Choroid plexus epithelial cell (primary cell): ENCODE data around the gene HDAC3.

Experiments used
- DNase-seq: peaks from one replicate; pipeline ENCODE4 v3.0.0-alpha.2; 2010; ENCODE audit warnings: low read depth
- H3K4me3 ChIP-seq: 2 replicates; pipeline ENCODE4 v1.5.1; 2011; ENCODE audit warnings: low read depth, mild to moderate bottlenecking, control low read depth, low read length, moderate library complexity
- TF ChIP-seq, protein P1 (sequence below): conservative IDR thresholded peaks from 2 replicates; pipeline ENCODE4 v1.5.1; 2011; ENCODE audit warnings: low read depth, mild to moderate bottlenecking, control low read depth, inconsistent platforms, low read length, moderate library complexity

HDAC3 gene

DNA sequence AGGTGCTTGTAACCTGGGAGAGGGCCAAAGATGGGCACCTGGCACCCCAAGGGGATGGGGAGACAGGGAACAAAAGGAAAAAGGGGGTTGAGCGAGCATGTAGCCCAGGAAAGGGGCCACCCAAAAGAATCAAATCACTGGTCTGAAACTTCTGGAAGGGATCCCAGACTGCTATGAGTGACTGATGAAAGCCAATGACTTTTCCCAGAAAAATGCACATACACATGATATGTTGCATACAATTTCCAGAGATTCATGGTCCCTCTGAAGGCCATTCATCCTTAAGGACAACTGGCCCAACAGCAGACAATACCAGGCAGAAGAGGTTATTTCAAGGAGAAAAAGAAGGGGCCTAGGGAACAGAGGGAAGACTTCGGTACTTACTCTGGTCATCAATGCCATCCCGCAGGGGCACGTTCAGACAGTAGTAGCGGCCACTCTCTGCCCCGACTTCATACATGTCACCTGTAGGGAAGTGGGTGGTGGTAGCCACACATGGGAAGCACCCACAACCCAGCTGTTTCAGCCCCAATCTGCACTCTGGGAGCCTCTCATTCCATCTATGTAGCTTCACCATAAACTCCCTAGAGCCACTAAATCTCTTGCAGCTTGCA lies 8.4 kb downstream of the HDAC3 start:
- no peak for DNase-seq
- no peak overlapping the region for H3K4me3 ChIP-seq
- TF ChIP-seq, protein P1, sequence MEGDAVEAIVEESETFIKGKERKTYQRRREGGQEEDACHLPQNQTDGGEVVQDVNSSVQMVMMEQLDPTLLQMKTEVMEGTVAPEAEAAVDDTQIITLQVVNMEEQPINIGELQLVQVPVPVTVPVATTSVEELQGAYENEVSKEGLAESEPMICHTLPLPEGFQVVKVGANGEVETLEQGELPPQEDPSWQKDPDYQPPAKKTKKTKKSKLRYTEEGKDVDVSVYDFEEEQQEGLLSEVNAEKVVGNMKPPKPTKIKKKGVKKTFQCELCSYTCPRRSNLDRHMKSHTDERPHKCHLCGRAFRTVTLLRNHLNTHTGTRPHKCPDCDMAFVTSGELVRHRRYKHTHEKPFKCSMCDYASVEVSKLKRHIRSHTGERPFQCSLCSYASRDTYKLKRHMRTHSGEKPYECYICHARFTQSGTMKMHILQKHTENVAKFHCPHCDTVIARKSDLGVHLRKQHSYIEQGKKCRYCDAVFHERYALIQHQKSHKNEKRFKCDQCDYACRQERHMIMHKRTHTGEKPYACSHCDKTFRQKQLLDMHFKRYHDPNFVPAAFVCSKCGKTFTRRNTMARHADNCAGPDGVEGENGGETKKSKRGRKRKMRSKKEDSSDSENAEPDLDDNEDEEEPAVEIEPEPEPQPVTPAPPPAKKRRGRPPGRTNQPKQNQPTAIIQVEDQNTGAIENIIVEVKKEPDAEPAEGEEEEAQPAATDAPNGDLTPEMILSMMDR, result no peak

GRCh38 chr5:141623611-141624010 lies 13.0 kb downstream of the HDAC3 start:
- H3K4me3 ChIP-seq, result no peak overlapping the region
- no peak for DNase-seq
- TF ChIP-seq, protein P1, result no peak

GRCh38 chr5:141623186-141623585 lies 13.5 kb downstream of the HDAC3 start:
- no peak overlapping the region for H3K4me3 ChIP-seq
- TF ChIP-seq, protein P1, result no peak
- peak; percentile 65 for DNase-seq

DNA sequence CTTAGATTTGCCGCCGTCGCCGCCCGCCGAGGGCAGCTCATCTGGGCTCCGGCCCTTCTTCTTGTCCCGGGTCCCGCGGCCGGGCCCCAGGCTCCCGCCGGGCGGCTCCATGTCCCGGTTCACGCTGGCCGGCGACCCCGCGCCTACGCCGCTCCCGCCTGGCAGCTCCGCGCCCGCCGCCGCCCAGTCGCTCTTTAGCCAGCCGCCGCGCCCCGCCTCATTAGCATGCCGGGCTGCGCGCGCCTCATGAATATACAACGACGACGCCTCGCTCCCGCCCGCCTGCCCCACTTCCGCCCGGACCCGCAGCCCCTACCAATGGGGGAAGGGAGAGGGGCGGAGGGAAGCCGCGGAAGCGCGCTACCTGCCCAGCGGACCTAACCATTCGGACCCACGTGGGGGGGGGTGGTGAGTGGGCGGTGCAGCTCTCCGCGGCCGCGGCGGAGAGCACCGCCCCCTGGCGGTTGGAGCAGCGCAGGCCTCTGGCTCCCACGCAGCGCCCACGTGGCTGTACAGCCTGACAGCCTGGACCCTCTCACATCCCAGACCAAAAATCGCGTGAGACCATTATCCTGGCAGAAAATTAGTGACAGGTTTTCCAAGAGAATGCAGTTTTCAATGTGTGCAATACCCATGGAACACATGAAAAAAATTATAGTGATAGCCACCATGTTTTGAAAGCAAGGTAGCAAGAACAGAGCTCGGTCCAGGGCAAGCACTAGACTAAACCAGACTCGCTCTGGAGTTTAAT lies 17.7 kb downstream of the HDAC3 start, which contains the start of gene DIAPH1:
Gene DIAPH1 (minus strand): TSS at position 197 of the 751 bp plus-strand sequence. CDS start 86 bp downstream, at position 111.
- H3K4me3 ChIP-seq, result peak within 1 kb of the TSS; percentile 84
- TF ChIP-seq, protein P1, result peak; percentile 85
- DNase-seq, result peak; percentile 98

- DNase-seq, result no peak
- TF ChIP-seq, protein P1, result no peak
- H3K4me3 ChIP-seq, result peak overlapping the region; percentile 84
Observed at GRCh38 chr5:141618030-141618803, 18.4 kb downstream of the HDAC3 start.

DNA sequence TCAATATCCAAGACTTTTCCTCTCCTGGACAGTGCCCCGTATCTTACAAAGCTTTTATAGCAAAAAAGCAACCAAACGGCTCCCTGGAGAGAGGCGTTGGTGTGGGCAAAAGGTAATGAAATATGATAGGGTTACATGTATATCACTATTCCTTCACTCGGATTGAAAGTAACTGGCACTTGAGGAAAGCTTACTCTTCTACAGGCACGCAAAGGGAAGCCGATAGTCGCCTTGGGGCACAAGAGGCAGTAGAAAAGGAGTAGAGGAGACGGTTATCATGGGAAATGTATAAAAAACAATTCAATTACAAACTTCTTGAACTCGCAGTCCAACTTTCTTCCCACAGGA lies 19.0 kb downstream of the HDAC3 start:
- TF ChIP-seq, protein P1, result no peak
- peak overlapping the region; percentile 84 for H3K4me3 ChIP-seq
- no peak for DNase-seq
